IgD-negative memory B cell (primary cell): ENCODE data around the gene UGT1A4. TPM values are rescaled to one million over a fixed set of nuclear protein-coding genes. Genes with fewer than 3 reads are reported as not detected.

Experiments used
- H3K27ac Mint-ChIP-seq, 3 donors: one replicate each; pipeline ENCODE4 v1.8.0; 2020 to 2022; ENCODE audit warnings: mild to moderate bottlenecking in 3 of 3, mixed read lengths in 3 of 3, moderate library complexity in 1 of 3
- H3K27me3 Mint-ChIP-seq: one replicate; pipeline ENCODE4 v1.8.0; 2021; ENCODE audit warnings: mixed read lengths
- H3K36me3 Mint-ChIP-seq: one replicate; pipeline ENCODE4 v1.8.0; 2020; ENCODE audit warnings: mild to moderate bottlenecking, mixed read lengths
- H3K4me1 Mint-ChIP-seq, 3 donors: one replicate each; pipeline ENCODE4 v1.8.0; 2020 to 2022; ENCODE audit warnings: mixed read lengths in 3 of 3, mild to moderate bottlenecking in 1 of 3
- H3K4me3 Mint-ChIP-seq, 4 donors: one replicate each; pipeline ENCODE4 v1.8.0; 2020 to 2022; ENCODE audit warnings: mild to moderate bottlenecking in 4 of 4, mixed read lengths in 4 of 4, moderate library complexity in 3 of 4
- H3K9me3 Mint-ChIP-seq, 3 donors: one replicate each; pipeline ENCODE4 v1.8.0; 2020 to 2021; ENCODE audit warnings: mixed read lengths in 3 of 3, mild to moderate bottlenecking in 1 of 3
- polyA plus RNA-seq: library from polyadenylated mRNA; unstranded; fragments of 300-500 nt; fragmentation: Illumina TruSeq; gene quantifications from one replicate; pipeline ENCODE4 v1.2.3, GENCODE V29; 2021

Gene UGT1A4
- polyA plus RNA-seq, 1 donor from 2014 or later, result not detected

GRCh38 chr2:233799087-233799665 lies 80.6 kb downstream of the UGT1A4 start:
- no peak overlapping the region for H3K27ac Mint-ChIP-seq
- H3K9me3 Mint-ChIP-seq, result no peaks in the 10 kb centered on the region
- H3K4me3 Mint-ChIP-seq, result no peak overlapping the region
- H3K36me3 Mint-ChIP-seq, result no peaks in the 10 kb centered on the region
- H3K4me1 Mint-ChIP-seq, result no peaks in the 10 kb centered on the region
- peaks cover 7% of the 10 kb centered on the region for H3K27me3 Mint-ChIP-seq

DNA sequence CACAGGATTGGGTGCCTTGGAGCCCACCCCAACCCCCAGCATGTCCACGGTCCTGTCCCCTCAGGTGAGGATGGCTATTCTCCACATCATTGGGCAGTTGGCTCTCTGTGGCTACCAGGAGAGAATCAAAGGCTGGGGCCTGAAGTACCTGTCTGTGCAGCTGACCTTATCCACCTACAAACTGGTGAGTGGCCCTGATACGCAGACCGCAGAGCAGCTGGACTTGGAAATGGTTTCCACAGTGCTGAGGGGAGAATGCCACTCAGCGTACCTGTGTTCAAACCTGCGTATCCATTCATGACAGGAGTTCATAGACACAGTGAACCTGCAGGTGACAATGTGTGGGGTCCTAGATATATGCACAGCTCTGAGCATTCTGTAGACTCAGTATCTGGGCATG lies 81.2 kb downstream of the UGT1A4 start:
- Mint-ChIP-seq H3K4me1 (no peaks in the 10 kb centered on the region), H3K36me3 (no peaks in the 10 kb centered on the region), H3K9me3 (no peaks in the 10 kb centered on the region), H3K4me3 (no peak overlapping the region), H3K27ac (no peak overlapping the region), H3K27me3 (peaks cover 10% of the 10 kb centered on the region)

DNA sequence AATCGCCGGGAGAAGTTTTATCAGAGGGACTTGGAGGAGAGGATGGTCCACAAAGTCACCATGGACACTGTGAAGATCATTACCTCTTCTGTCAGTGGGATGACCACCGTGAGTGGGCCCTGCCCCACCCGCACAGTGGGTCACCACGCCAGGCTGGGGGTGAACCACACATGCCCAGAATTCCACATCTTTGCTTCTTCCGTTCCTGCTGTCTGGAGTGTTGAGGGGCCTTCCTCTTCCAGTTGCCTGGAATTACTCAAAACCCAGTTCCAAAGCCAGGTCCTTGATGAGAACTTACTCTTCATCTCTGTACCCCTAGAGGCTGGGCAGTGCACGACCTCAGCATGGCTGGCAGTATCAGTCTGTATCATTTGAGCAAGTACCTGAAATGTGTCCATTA lies 81.7 kb downstream of the UGT1A4 start:
- Mint-ChIP-seq H3K36me3 (no peaks in the 10 kb centered on the region), H3K9me3 (no peaks in the 10 kb centered on the region), H3K27me3 (peaks cover 11% of the 10 kb centered on the region), H3K27ac (no peak overlapping the region), H3K4me1 (no peaks in the 10 kb centered on the region), H3K4me3 (no peak overlapping the region)

- H3K27me3 Mint-ChIP-seq, result peaks cover 11% of the 10 kb centered on the region
These were observed 83.0 kb downstream of the UGT1A4 start for GRCh38 chr2:233801357-233802131.

DNA sequence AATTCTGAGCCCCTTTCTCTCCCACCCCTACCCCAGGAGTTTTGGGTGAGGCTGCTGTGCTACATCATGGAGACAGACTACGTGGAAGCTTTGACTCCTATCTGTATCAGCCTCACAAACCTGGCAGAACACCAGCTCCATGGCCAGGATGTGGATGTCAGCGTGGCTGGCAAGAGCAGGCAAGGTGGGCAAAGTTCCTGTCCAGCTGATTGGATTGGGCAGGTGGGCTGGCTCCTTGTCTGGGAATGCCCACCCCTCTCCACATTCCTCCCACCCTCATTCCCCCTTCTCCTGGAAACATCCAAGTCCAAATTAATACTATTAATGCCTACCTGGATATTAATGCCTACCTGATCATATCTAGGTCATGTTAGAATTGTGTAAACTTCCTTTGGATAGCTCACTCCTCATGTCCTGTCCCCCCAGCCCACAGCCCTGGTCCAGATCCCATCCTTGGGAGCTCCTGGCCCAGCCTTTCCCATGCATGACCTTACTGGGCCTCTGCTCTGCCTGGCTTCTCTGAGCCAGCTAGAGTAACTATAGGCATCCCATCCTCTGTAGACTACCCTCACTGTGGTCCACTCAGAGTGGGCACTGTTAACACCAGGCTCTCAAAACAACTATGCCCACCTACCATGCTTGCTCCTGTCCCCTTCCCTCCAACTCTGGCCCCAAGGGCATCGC lies 83.7 kb downstream of the UGT1A4 start:
- H3K27me3 Mint-ChIP-seq, result peaks cover 11% of the 10 kb centered on the region
- H3K27ac Mint-ChIP-seq, result peak overlapping the region in 1 of 3 donors; percentile 20
- no peak overlapping the region for H3K4me3 Mint-ChIP-seq
- no peaks in the 10 kb centered on the region for H3K4me1 Mint-ChIP-seq
- no peaks in the 10 kb centered on the region for H3K36me3 Mint-ChIP-seq
- H3K9me3 Mint-ChIP-seq, result no peaks in the 10 kb centered on the region

More at GRCh38 chr2:233801357-233802131, 83.0 kb downstream of the UGT1A4 start:
- Mint-ChIP-seq H3K4me3 (no peak overlapping the region), H3K4me1 (no peaks in the 10 kb centered on the region), H3K9me3 (no peaks in the 10 kb centered on the region), H3K36me3 (no peaks in the 10 kb centered on the region), H3K27ac (no peak overlapping the region)

- no peaks in the 10 kb centered on the region for H3K9me3 Mint-ChIP-seq
- H3K4me1 Mint-ChIP-seq, result no peaks in the 10 kb centered on the region
- no peak overlapping the region for H3K4me3 Mint-ChIP-seq
- peaks cover 17% of the 10 kb centered on the region for H3K27me3 Mint-ChIP-seq
- H3K27ac Mint-ChIP-seq, result no peak overlapping the region
- no peaks in the 10 kb centered on the region for H3K36me3 Mint-ChIP-seq
These were observed 84.9 kb downstream of the UGT1A4 start for GRCh38 chr2:233803292-233803911.

GRCh38 chr2:233803994-233804393 lies 85.5 kb downstream of the UGT1A4 start:
- peaks cover 20% of the 10 kb centered on the region for H3K27me3 Mint-ChIP-seq
- no peaks in the 10 kb centered on the region for H3K36me3 Mint-ChIP-seq
- H3K9me3 Mint-ChIP-seq, result no peaks in the 10 kb centered on the region
- no peaks in the 10 kb centered on the region for H3K4me1 Mint-ChIP-seq
- no peak overlapping the region for H3K27ac Mint-ChIP-seq
- no peak overlapping the region for H3K4me3 Mint-ChIP-seq

- Mint-ChIP-seq H3K27ac (no peak overlapping the region), H3K9me3 (peaks cover 0 to 2% (median 0%) of the 10 kb centered on the region in 3 donors), H3K36me3 (no peaks in the 10 kb centered on the region), H3K4me3 (no peak overlapping the region), H3K27me3 (peaks cover 24% of the 10 kb centered on the region), H3K4me1 (no peaks in the 10 kb centered on the region)
These were observed 88.8 kb downstream of the UGT1A4 start for GRCh38 chr2:233807215-233807865.

GRCh38 chr2:233807966-233808935 lies 89.7 kb downstream of the UGT1A4 start:
- no peak overlapping the region for H3K4me3 Mint-ChIP-seq
- H3K4me1 Mint-ChIP-seq, result no peaks in the 10 kb centered on the region
- H3K27ac Mint-ChIP-seq, result no peak overlapping the region
- H3K36me3 Mint-ChIP-seq, result no peaks in the 10 kb centered on the region
- H3K9me3 Mint-ChIP-seq, result peaks cover 0 to 2% (median 0%) of the 10 kb centered on the region in 3 donors
- H3K27me3 Mint-ChIP-seq, result peaks cover 24% of the 10 kb centered on the region

DNA sequence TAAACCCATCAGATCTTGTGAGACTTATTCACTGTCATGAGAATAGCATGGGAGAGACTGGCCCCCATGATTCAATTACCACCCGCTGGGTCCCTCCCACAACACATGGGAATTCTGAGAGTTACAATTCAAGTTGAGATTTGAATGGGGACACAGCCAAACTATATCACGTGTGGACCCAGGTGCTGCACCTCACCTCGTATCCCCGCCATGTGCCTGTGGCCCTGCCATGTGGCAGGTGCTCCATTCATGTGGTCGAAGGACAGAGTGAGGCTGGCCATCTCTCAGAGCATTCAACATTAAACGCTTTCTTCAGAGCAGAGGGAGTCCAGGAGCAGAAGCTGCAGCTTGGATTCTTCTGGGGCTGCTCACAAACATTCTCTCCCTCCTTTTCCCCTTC lies 91.8 kb downstream of the UGT1A4 start:
- Mint-ChIP-seq H3K36me3 (peaks cover 1% of the 10 kb centered on the region), H3K27me3 (peaks cover 17% of the 10 kb centered on the region), H3K27ac (no peak overlapping the region), H3K4me1 (no peaks in the 10 kb centered on the region), H3K9me3 (peaks cover 0 to 4% (median 0%) of the 10 kb centered on the region in 3 donors), H3K4me3 (no peak overlapping the region)

- Mint-ChIP-seq H3K9me3 (peaks cover 0 to 4% (median 0%) of the 10 kb centered on the region in 3 donors), H3K27ac (peak overlapping the region in 1 of 3 donors; percentile 35), H3K36me3 (peaks cover 1% of the 10 kb centered on the region), H3K4me1 (no peaks in the 10 kb centered on the region), H3K4me3 (no peak overlapping the region), H3K27me3 (peaks cover 18% of the 10 kb centered on the region)
These were observed 92.6 kb downstream of the UGT1A4 start for GRCh38 chr2:233811087-233811486.

DNA sequence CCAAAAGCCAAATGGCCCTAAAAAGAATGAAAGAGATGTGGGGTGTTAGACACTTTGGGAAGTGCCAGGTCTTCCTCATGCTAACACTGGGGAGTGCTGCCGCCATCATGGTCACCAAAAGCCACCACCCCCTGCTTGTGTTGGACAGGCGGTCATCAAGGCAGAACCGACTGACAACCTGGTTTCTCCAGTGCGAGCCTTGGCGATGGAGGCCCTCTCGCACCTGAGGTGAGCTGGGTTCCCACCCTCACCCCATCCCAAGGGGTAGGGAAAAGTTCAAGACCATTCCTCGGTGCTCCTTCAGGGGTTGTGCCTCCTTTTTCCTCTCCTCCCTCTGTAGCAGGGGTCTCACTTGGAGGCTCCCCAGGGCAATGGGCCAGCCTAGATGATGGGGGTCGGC lies 93.2 kb downstream of the UGT1A4 start:
- peaks cover 1% of the 10 kb centered on the region for H3K36me3 Mint-ChIP-seq
- H3K27me3 Mint-ChIP-seq, result peaks cover 23% of the 10 kb centered on the region
- peaks cover 0 to 4% (median 0%) of the 10 kb centered on the region in 3 donors for H3K9me3 Mint-ChIP-seq
- H3K4me3 Mint-ChIP-seq, result no peak overlapping the region
- H3K27ac Mint-ChIP-seq, result peak overlapping the region in 1 of 3 donors; percentile 35
- H3K4me1 Mint-ChIP-seq, result no peaks in the 10 kb centered on the region

DNA sequence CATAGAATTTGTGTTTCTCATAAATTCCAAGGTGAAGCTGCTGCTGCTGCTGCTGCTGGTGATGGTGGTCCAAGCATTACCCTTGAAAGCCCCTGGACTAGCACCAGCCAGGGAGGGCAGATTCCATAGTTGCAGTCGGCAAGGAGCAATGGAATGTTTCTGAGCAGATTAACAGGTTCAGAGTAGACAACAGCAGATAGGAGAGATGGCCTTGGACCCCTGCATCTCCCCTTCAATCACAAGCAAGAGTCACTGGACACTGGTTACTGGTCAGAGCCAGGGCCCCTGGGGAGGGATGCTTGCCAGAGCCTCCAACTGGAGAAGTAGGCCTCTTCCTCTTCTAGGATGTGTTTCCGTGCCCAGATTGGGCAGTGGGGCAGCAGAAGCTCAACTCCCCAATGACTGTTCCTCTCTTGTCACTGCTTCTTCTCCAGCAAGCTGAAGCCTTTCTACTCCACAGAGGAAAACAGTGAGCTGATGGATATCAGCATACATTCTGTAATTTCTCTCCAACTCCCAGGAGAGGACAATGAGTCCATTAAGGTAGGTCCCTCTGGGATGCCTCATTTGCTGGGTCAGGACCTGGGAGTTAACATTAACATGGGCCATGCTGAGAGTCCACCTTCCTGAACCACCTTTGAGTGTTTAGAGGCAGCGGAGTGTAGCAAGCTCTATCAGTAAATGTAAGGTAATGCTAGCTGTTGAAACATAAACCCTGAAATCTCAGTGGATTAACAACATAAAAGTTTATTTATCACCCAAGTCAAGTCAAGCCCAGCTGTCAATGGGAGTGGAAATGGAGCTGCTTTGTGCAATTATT lies 94.9 kb downstream of the UGT1A4 start:
- peak overlapping the region in 1 of 4 donors; percentile 63 for H3K4me3 Mint-ChIP-seq
- peaks cover 1% of the 10 kb centered on the region for H3K36me3 Mint-ChIP-seq
- H3K27me3 Mint-ChIP-seq, result peaks cover 21% of the 10 kb centered on the region
- no peaks in the 10 kb centered on the region for H3K4me1 Mint-ChIP-seq
- no peak overlapping the region for H3K27ac Mint-ChIP-seq
- H3K9me3 Mint-ChIP-seq, result peaks cover 0 to 4% (median 0%) of the 10 kb centered on the region in 3 donors
